HAP-1 (cell line): ENCODE results near the gene PMM1.
A peak's percentile ranks its signal among the peaks of the same experiment; 100 is the strongest.
"Not testable (repeated sequence)": the region's sequence is repeated elsewhere in the genome, so short reads cannot be mapped to it uniquely, and the experiment has no call there.

ENCODE experiments used
- DNase-seq, 2 experiments: peaks; one replicate each; pipeline ENCODE4 v3.0.0-alpha.2; 2016 to 2020; ENCODE audit warnings: low spot score in 2 of 2
- H3K27me3 ChIP-seq: fragments of 250-450 bp; sonication (Bioruptor Pico); 2 replicates; pipeline ENCODE4 v1.5.1; 2020; ENCODE audit warnings: low read depth, mild to moderate bottlenecking, moderate library complexity
- H3K36me3 ChIP-seq: fragments of 250-450 bp; sonication (Bioruptor Pico); replicated peaks from 2 replicates; pipeline ENCODE4 v1.5.1; 2020; ENCODE audit warnings: mild to moderate bottlenecking
- H3K4me1 ChIP-seq: fragments of 250-450 bp; sonication (Bioruptor Pico); 2 replicates; pipeline ENCODE4 v1.5.1; 2020; ENCODE audit warnings: mild to moderate bottlenecking
- H3K4me3 ChIP-seq: fragments of 250-450 bp; sonication (Bioruptor Pico); 2 replicates; pipeline ENCODE4 v1.5.1; 2020; ENCODE audit warnings: mild to moderate bottlenecking, moderate library complexity
- H3K9me3 ChIP-seq: fragments of 250-450 bp; sonication (Bioruptor Pico); 2 replicates; pipeline ENCODE4 v1.5.1; 2020; ENCODE audit warnings: mild to moderate bottlenecking, moderate library complexity
- in situ Hi-C: fragments of 300-500 bp; cut with MboI; formaldehyde crosslinking; loops from 3 replicates; pipeline ENCODE4 v1.14.3; 2020; ENCODE audit warnings: low sequenced_read_pairs, inconsistent platforms, mixed read lengths

PMM1 gene

DNA sequence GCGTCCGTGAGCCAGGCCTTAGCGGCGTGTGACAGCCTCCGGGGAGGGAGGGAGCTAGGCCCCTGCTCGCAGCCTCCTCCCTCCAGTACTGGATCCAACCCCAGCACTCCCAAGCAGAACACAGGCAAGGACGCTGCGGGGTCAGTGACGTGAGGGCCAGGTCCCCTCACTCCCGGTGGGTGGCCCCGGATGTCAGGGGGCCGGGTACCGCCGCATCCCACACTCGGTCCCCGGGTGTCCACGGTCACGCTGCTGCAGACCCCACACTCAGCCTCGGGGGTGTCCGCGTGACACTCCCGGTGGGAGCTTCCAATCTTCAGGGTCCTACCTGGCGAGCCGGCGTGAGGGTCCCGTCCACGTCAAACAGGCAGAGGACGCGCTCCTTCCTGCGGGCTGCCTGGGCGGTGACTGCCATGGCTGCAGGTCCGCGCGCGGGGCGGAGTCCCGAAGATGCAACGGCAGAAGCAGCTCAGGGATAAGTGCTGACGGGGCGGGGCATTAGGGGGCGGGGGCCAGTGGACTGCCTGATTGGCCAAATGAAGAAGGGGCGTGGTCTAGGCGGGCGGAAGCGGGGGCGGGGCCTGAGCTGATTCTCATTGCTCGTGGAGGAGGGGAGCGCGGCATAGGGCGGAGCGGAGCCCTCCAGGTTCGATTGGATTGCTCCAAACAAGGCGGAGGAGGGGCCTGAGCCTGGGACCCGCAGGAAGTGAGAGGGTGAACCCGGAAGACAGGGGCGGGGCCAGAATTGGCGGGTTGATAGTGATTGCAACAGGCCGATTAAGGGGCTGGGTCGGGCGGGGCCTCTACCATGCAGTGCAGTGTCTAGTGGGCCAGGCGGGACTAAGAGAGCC is at the start of gene PMM1:
PMM1 (minus strand) TSS at position 450 of the 851 bp plus-strand sequence; CDS start at position 415, 35 bp downstream.
- H3K27me3 ChIP-seq, result no peaks in the 10 kb centered on the region
- H3K4me1 ChIP-seq, result peaks cover 20% of the 10 kb centered on the region
- H3K36me3 ChIP-seq, result no peaks in the 10 kb centered on the region; the same call in none of the 2 replicates
- H3K4me3 ChIP-seq, result peak within 1 kb of the TSS; percentile 82
- in situ Hi-C loops, result no loop called here
- H3K9me3 ChIP-seq, result no peaks in the 10 kb centered on the region
- DNase-seq, result peak; percentile 99 to 100

GRCh38 chr22:41638748-41639147 is 49.1 kb upstream of the PMM1 start:
- Histone ChIP-seq H3K4me1 (no peaks in the 10 kb centered on the region), H3K36me3 (peaks cover 96% of the 10 kb centered on the region), H3K4me3 (no peak overlapping the region), H3K9me3 (no peaks in the 10 kb centered on the region), H3K27me3 (no peaks in the 10 kb centered on the region)
- DNase-seq, result no peak
- in situ Hi-C loops, result loop anchor here (25.0 kb wide), 1 partner anchor 501 kb away; no protein-coding TSS in a partner anchor

- Histone ChIP-seq H3K4me1 (no peaks in the 10 kb centered on the region), H3K9me3 (no peaks in the 10 kb centered on the region), H3K27me3 (no peaks in the 10 kb centered on the region), H3K4me3 (no peak overlapping the region), H3K36me3 (peaks cover 99% of the 10 kb centered on the region)
- no peak for DNase-seq
- in situ Hi-C loops, result loop anchor here (25.0 kb wide), 1 partner anchor 501 kb away; no protein-coding TSS in a partner anchor
Measured at GRCh38 chr22:41638124-41638523, 48.5 kb upstream of the PMM1 start.

GRCh38 chr22:41637623-41638022 is 48.0 kb upstream of the PMM1 start:
- in situ Hi-C loops, result loop anchor here (25.0 kb wide), 1 partner anchor 500 kb away; no protein-coding TSS in a partner anchor
- H3K9me3 ChIP-seq, H3K4me1 ChIP-seq, H3K4me3 ChIP-seq, H3K27me3 ChIP-seq, DNase-seq: not testable (repeated sequence)
- H3K36me3 ChIP-seq, result peaks cover 97% of the 10 kb centered on the region

GRCh38 chr22:41636467-41636866 is 46.8 kb upstream of the PMM1 start:
- Histone ChIP-seq H3K36me3 (peaks cover 91% of the 10 kb centered on the region), H3K4me1 (no peaks in the 10 kb centered on the region), H3K9me3 (no peaks in the 10 kb centered on the region), H3K27me3 (no peaks in the 10 kb centered on the region), H3K4me3 (no peak overlapping the region)
- in situ Hi-C loops, result loop anchor here (25.0 kb wide), 1 partner anchor 499 kb away; no protein-coding TSS in a partner anchor
- no peak for DNase-seq

GRCh38 chr22:41634610-41635009 is 45.0 kb upstream of the PMM1 start:
- not testable (repeated sequence) for H3K4me3 ChIP-seq, H3K4me1 ChIP-seq, H3K9me3 ChIP-seq, DNase-seq, H3K27me3 ChIP-seq
- H3K36me3 ChIP-seq, result peaks cover 85% of the 10 kb centered on the region
- in situ Hi-C loops, result loop anchor here (25.0 kb wide), 1 partner anchor 497 kb away; no protein-coding TSS in a partner anchor

GRCh38 chr22:41631615-41632014 is 42.0 kb upstream of the PMM1 start:
- in situ Hi-C loops, result loop anchor here (25.0 kb wide), 1 partner anchor 494 kb away; no protein-coding TSS in a partner anchor
- peaks cover 85% of the 10 kb centered on the region for H3K36me3 ChIP-seq
- H3K4me3 ChIP-seq, H3K9me3 ChIP-seq, H3K27me3 ChIP-seq, H3K4me1 ChIP-seq, DNase-seq: not testable (repeated sequence)

- not testable (repeated sequence) for H3K4me1 ChIP-seq, H3K4me3 ChIP-seq, H3K9me3 ChIP-seq, DNase-seq, H3K27me3 ChIP-seq
- in situ Hi-C loops, result loop anchor here (25.0 kb wide), 1 partner anchor 494 kb away; no protein-coding TSS in a partner anchor
- peaks cover 83% of the 10 kb centered on the region for H3K36me3 ChIP-seq
Measured at GRCh38 chr22:41631115-41631514, 41.5 kb upstream of the PMM1 start.

- peaks cover 84% of the 10 kb centered on the region for H3K36me3 ChIP-seq
- DNase-seq, result no peak
- no peak overlapping the region for H3K4me3 ChIP-seq
- H3K27me3 ChIP-seq, result no peaks in the 10 kb centered on the region
- in situ Hi-C loops, result loop anchor here (25.0 kb wide), 1 partner anchor 488 kb away; no protein-coding TSS in a partner anchor
- H3K9me3 ChIP-seq, result no peaks in the 10 kb centered on the region
- peaks cover 6% of the 10 kb centered on the region for H3K4me1 ChIP-seq
Measured at GRCh38 chr22:41625577-41625976, 35.9 kb upstream of the PMM1 start.

DNA sequence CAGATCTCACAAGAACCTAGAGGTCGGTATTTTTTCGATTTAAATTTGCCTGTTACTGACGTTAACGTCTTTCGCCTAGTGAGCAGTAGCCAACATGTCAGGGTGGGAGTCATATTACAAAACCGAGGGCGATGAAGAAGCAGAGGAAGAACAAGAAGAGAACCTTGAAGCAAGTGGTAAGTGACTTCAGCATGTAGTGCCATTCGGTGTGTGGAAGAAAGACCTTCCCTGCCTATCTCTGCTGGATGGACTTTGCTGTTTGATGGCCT is 32.2 kb upstream of the PMM1 start:
- in situ Hi-C loops, result no loop called here
- no peak for DNase-seq
- Histone ChIP-seq H3K4me3 (peak overlapping the region; percentile 99), H3K9me3 (no peaks in the 10 kb centered on the region), H3K36me3 (peaks cover 52% of the 10 kb centered on the region), H3K27me3 (no peaks in the 10 kb centered on the region), H3K4me1 (peaks cover 12% of the 10 kb centered on the region)

DNA sequence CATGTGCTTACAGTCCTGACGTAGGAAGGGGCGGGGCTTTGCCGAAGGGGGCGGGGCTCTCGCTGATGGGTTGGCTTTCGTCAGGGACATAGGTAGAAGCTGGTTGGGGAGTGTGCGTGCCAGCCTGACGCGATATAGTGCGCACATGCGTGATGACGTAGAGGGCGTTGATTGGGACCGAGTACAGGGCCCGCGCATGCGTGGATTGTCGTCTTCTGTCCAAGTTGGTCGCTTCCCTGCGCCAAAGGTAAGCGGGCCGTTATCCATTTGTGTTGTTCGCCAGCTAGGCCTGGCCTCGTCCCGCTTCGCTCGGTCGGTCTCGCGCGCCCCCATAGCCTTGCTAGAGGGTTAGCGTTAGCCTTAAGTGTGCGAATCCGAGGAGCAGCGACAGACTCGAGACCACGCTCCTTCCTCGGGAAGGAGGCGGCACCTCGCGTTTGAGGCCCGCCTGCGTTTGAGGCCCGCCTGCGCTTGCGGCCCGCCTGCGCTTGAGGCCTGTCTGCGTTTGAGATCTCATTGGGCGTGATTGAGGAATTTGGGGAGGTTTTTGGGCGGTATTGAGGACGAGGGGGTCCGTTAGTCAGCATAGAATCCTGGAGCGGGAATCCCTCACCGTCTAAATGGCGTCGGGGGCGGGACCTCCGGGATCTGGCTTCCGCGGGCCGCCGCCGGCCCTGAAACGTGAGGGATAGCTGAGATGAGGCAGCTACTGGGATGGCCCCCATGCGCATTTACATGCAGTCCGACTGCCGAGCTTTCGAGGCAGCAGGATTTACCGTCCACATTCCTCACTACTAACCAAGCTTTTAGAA is 31.7 kb upstream of the PMM1 start, which contains the start of gene XRCC6:
XRCC6 (plus strand) TSS at position 197 of the 812 bp plus-strand sequence. CDS start 710 bp downstream, outside the sequence.
- no peaks in the 10 kb centered on the region for H3K27me3 ChIP-seq
- H3K36me3 ChIP-seq, result peaks cover 49% of the 10 kb centered on the region
- peak within 1 kb of the TSS; percentile 99 for H3K4me3 ChIP-seq
- H3K9me3 ChIP-seq, result no peaks in the 10 kb centered on the region
- peaks cover 12% of the 10 kb centered on the region for H3K4me1 ChIP-seq
- DNase-seq, result peak; percentile 100
- in situ Hi-C loops, result no loop called here

DNA sequence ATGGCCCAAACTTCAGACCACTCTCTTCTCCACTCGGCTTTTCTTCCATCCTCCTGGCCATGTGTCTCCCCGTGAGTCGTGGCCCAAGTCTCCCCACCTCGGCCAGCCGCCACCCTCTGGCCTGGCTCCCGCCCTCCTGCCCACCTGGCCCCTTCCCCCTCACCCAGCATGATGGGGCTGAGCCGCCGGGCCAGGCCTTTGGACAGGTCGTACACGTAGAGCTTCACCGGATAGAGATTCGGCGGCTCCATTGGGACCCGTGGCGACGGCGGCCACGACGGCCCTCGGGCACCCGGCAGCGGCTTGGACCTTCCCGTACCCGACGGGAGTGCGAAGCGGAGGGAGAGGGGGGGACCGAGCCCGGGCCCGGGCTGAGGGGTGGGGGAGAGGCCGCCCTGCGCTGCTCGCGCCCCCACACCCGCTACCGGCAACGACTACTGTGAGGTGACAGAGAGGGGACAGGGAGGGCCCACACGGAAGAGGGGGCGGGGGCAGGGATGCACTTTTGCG is 31.0 kb upstream of the PMM1 start, which contains the start of gene DESI1:
DESI1 (minus strand) TSS at position 455 of the 510 bp plus-strand sequence; CDS start at position 251, 204 bp downstream.
- no peaks in the 10 kb centered on the region for H3K9me3 ChIP-seq
- H3K4me1 ChIP-seq, result peaks cover 12% of the 10 kb centered on the region
- peak within 1 kb of the TSS; percentile 99 for H3K4me3 ChIP-seq
- no peaks in the 10 kb centered on the region for H3K27me3 ChIP-seq
- in situ Hi-C loops, result no loop called here
- DNase-seq, result peak; percentile 32 to 63
- H3K36me3 ChIP-seq, result peaks cover 42% of the 10 kb centered on the region

- in situ Hi-C loops, result no loop called here
- DNase-seq, result peak; percentile 14 to 65
- H3K36me3 ChIP-seq, result peaks cover 37% of the 10 kb centered on the region
Measured at GRCh38 chr22:41619979-41620588, 30.4 kb upstream of the PMM1 start.

More at GRCh38 chr22:41619979-41620588, 30.4 kb upstream of the PMM1 start:
- no peaks in the 10 kb centered on the region for H3K27me3 ChIP-seq
- peak overlapping the region; percentile 99 for H3K4me3 ChIP-seq
- H3K4me1 ChIP-seq, result peaks cover 12% of the 10 kb centered on the region
- H3K9me3 ChIP-seq, result no peaks in the 10 kb centered on the region
